Epidermal melanocyte (primary cell): ENCODE results near the gene TEX48.

Experiments used
- DNase-seq: peaks from one replicate; pipeline ENCODE4 v3.0.0; 2011; ENCODE audit warnings: low spot score; ENCODE audit not compliant: insufficient read length

TEX48 gene

DNA sequence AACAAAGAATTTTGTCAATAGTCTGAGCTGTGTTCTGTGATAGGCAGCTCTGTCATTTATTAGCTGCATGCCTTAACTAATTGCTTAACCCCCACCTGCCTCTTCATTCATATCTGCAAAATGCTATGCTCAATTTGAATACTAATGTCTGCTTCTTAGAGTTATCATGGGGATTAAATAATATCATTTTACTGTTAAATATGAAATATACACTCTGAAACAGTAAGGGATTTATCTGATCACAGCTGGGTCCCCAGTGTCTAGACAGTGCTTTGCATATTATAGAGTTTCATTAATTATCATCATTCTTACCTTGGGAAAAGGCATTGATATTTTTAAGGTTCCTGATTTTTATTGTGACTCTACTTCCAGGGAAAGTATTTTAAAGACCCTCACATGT is 12.0 kb downstream of the TEX48 start:
- no peak for DNase-seq

DNA sequence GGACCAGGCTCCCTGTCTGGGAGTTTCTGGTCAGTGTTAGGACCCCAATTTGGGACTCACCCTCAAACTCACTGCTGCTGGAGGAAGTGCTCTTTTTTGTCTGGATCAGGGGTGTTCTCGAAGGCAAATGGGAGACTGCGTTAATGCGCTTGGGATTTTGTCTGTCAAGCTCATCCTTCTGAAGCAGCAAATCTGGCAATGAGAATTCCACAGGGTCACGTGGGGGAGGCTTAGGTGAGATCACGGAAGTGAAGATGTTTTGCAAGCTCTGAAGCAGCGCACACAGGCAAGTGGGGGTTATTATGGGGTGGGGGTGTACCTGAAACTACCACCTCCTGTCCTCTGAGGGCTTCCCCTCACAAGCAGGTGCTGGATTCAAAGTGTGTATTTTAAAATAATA is 13.8 kb downstream of the TEX48 start:
- DNase-seq, result no peak

GRCh38 chr9:114666851-114667250 is 15.1 kb downstream of the TEX48 start:
- DNase-seq, result no peak

DNA sequence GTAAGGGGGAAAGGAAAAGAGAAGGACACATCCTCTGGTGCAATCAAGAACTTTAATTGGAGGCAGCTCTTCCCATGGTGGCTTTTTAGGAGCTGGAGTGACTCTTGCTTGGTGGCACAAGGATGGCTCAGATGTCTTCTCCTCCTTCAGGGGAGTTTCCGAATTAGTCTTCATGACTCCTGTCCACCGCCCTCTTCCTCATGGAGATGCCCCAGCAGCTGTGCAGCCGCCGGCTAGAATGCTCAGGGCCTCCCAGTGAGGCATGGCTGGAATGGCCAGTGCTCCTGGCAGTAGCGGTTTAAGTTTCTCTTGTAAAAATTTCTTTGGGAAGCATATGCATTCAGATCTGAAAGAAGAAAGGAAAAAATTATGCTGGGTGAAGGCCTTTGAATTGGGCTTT is 15.6 kb downstream of the TEX48 start:
- DNase-seq, result no peak

DNA sequence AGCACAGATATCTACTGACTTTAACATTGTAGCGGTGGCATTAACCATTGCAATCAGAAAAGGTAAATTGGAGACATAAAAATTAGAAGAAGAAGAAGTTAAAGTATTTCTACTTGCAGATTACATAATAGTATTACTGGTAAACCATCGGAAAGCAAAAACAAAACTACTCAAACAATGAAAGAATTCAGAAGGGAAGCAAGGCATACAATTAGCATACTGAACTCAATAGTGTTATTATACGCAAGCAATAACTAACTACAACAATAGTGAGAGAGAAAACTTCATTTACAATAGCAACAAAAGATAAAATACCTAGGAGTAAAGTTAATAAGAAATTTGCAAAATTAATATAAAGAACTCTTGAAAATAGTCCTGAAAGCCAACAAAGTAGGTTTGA is 17.8 kb downstream of the TEX48 start:
- DNase-seq, result no peak

- peak; percentile 78 for DNase-seq
These were observed 19.7 kb downstream of the TEX48 start for GRCh38 chr9:114662081-114662989.

DNA sequence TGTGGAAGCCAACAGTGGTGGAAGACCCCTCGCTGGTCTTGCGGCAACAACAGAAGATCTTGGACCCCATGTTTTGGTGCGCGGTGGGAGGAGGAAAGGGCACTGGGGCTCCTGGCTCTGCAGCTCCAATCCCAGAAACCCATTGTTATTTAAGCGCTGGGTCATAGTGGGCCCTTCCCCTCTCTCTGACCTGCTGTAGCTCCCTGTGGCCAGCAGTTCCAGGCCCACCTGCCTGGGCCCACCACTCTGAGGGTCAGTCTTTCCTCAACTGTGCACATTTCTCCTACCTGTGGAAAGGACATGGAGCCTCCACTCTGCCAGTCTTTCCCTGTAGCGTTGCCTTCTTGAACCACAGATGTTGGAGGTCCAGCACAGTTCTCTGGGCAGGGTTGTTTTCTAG is 24.3 kb downstream of the TEX48 start, which contains the start of gene TEX53:
Gene TEX53 (minus strand): TSS at position 101 of the 400 bp plus-strand sequence. CDS start 31 bp downstream, at position 70.
- no peak for DNase-seq

DNA sequence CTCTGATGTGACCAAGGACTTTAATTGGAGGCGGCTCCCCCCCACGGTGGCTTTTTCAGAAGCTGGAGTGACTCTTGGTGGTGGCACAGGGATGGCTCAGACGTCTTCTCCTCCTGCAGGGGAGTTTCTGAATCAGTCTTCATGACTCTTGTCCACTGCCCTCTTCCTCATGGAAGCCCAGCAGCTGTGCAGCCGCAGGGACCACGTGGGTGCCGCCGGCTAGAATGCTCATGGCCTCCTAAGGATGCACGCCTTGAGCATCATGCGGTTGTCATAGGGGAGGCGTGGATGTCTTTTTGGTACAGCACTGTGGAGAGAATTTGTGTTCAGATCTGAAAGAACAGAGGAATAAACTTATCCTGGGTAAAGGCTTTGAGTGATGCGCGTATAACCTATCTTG is 25.7 kb downstream of the TEX48 start:
- no peak for DNase-seq

DNA sequence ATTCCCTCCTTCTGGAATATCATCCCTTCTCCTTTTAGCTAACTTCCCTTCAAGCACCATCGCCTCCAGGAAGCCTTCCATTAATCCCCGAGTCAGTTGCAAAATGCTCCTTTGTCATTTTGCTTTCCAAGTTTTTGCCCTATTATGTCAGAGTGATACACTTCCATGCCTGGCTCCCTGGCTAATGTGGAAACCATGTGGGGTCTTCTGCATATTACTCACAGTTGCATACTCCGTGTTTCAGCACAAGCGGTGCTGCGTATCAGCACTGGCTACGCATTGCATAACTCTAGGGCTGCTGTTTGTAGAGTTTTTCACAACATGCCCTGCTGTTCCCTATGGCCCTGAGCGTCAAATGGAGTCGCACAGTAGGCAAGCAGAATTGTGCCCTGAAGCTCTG is 26.3 kb downstream of the TEX48 start:
- DNase-seq, result no peak

GRCh38 chr9:114653556-114654159 is 28.3 kb downstream of the TEX48 start:
- DNase-seq, result peak; percentile 74

DNA sequence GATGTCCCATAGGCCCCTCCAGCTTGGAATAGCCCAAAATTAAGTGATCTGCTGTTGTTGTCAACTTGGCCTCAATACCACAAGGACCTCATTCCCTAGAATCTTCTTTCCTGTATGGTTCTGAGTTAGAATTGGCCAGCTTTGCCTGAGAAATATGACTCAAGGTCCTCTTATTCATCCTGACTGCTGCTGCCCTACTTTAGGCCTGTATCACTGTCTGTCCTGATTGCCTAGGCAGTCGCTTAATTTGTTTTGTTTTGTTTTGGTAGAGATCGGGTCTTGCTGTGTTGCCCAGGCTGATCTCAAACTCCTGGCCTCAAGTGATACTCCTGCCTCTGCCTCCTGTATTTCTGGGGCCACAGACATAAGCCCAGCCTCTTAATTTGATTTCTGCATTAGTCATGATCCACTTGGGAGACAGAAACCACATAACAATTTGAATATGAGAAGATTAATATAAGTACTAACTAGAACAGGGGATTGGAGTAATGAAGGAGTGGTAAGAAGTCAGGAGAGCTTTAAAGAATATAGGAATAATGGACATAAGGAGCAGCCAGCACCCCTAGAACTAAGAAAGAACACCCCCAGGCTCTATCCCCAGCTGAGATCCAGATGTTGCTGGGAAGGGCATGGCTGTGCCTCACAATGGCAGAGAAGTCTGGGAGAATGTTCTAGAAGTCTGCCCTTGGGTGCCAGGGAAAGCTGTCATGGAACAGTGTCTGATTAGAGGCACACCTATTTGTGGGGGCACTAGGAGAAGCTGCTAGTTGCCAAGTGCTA is 29.0 kb downstream of the TEX48 start:
- no peak for DNase-seq

DNA sequence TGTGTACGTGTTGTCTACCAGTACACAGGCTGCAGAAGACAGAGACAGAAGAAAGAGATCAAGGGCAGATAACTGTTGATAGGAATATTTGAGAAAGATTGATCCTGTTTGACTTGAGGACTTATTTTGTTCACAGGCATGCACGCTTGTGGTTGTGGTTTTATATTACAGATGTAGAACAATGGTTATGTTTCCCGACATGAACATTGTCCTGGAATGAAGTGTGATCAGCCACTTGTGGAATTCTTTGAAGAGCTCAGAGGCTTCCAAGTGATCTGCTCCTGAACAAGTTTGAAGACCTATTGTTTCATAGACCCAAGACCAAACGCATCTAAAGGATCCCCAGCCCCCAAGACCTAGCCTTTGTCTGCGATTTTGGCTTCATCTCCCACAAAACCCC is 38.1 kb downstream of the TEX48 start:
- no peak for DNase-seq

DNA sequence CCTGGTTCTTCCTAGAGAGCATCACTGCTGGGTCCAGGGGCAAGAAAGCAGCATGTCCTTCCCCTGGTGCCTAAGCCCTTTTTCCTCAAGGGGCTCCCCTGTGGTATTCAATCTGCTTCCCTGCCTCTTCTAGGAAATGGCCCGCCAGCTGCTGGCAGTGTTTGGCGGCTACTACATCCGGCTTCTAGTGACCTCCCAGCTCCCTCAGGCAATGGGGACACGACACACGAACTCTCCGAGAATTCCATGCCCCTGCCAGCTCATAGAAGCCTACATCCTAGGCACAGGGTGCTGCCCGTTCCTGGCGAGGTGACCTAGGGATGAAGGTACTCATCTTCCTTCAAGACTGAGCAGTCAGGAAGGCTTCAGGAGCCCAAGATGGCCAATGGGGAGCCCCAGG is 39.0 kb downstream of the TEX48 start:
- DNase-seq, result no peak

DNA sequence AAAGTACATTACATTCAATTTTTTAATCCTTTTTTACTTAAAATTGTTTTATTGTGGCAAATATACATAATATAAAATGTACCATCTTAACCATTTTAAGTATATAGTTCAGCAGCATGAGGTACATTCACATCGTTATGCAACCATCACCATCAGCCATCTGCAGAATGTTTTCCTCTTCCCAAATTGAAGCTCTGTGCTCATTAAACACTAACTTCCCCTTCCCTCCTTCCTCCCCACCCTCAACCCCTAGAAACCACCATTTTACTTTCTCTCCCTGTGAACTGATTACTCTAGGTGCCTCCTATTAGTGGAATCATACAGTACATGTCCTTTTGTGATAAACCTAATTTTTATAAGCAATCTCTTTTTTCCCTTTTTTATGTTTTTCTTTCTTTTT is 40.0 kb downstream of the TEX48 start:
- no peak for DNase-seq

DNA sequence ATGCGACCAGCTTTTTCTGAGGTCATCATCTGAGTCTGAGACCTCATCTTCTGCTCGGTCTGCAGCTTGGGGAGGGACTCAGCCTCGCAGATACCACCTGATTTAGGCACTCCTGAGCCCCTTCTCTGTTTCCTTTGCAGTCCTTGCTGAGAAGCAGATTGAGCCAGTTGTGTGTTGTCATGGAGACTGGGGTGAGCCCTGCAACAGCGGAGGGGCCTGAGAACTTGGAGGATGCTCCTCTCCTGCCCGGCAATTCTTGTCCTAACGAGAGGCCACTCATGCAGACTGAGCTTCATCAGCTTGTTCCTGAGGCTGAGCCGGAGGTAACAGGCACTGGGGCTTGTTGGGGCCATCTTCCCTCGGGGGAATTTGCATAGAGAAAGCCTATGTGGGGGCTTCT is 43.6 kb downstream of the TEX48 start:
- DNase-seq, result no peak

GRCh38 chr9:114634387-114634786 is 47.6 kb downstream of the TEX48 start:
- no peak for DNase-seq

- DNase-seq, result no peak
These were observed 48.4 kb downstream of the TEX48 start for GRCh38 chr9:114633438-114634089.

- DNase-seq, result no peak
These were observed 50.8 kb downstream of the TEX48 start for GRCh38 chr9:114631166-114631565.

DNA sequence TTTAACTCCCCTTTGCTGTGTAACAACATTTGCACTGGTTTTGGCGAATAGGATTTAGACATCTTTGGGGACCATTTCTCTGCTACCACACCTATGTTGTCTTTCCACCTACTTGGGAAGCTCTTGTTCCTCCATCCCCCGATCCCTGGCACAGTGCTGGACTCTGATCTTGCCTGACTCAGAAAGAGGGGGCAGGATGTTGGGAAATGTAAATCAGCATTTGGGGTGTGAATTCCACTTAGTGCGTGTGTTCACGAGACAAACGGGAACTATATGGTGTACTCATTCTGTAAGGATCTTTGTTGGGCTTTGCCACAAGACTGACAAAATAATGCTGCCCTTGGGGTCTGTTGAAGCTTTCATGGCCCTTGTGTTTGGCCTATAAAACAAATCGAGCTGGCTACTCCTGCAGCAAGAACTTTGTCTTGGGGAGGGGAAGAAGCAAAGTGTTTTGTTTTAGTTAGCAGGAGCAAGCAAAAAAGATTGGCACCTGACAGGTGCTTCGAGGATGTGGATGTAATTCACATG is 52.4 kb downstream of the TEX48 start:
- DNase-seq, result no peak

- no peak for DNase-seq
These were observed 54.4 kb downstream of the TEX48 start for GRCh38 chr9:114627553-114627952.

DNA sequence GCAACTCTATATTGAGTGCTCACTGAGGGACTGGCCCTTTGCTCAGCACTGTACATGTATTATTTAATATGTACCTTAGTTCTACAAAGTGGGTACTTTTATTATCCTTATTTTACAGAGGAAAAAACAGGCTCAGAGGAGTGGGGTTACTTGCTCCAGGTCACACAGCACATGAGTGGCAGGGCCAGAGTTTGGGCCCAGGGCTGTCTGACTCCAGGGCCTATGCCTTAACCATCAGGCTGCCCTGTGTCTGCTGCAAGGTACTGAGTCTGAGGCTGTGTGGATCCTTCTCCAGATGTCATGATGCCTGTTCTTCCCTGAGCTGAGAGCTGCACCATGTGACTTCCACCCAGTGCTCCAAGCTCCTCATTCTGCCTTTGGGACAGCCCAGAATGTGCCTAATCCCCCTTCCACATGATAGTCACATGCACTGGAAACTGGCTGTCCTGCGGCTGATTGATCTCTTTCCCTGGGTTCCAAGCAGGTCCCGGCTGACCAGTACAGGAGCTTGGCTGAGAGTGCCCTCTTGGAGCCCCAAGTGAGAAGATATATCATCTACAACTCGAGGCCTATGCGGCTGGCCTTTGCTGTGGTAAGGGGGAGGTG is 55.5 kb downstream of the TEX48 start:
- peak; percentile 64 for DNase-seq
